SK-N-MC (cell line): ENCODE results near the gene SLC10A4.

Source experiments
- DNase-seq: peaks from one replicate; pipeline ENCODE4 v3.0.0-alpha.2; 2011; ENCODE audit warnings: low read depth, low spot score
- H3K27ac ChIP-seq: fragments of 200-600 bp; sonication (generic); 2 replicates; pipeline ENCODE4 v1.5.1; 2016; ENCODE audit warnings: mixed run types
- H3K36me3 ChIP-seq: fragments of 200-600 bp; sonication (generic); 2 replicates; pipeline ENCODE4 v1.6.1; 2017; ENCODE audit warnings: antibody characterized with exemption, low read length, mixed read lengths; ENCODE audit not compliant: insufficient read depth
- H3K4me3 ChIP-seq: fragments of 200-600 bp; sonication (generic); 2 replicates; pipeline ENCODE4 v1.5.1; 2016
- H3K9ac ChIP-seq: fragments of 200-600 bp; sonication (generic); 2 replicates; pipeline ENCODE4 v1.8.0; 2017; ENCODE audit warnings: mixed run types, mixed read lengths; ENCODE audit not compliant: insufficient read length
- H3K9me3 ChIP-seq: fragments of 200-600 bp; sonication (generic); 2 replicates; pipeline ENCODE4 v1.6.1; 2017; ENCODE audit warnings: low read depth, mild to moderate bottlenecking, antibody characterized with exemption, low read length, moderate library complexity, mixed read lengths
- EZH2 ChIP-seq: fragments of 200-600 bp; sonication (generic); IDR thresholded peaks from one replicate; pipeline ENCODE4 v1.6.1; 2017; ENCODE audit warnings: antibody characterized with exemption
- FOXP2 ChIP-seq: optimal IDR thresholded peaks from 2 replicates; pipeline ENCODE3; 2011; ENCODE audit warnings: mild to moderate bottlenecking, moderate library complexity; ENCODE audit not compliant: insufficient read depth; ENCODE audit errors: extremely low read length, control extremely low read depth
- POLR2AphosphoS5 ChIP-seq: IDR thresholded peaks from 2 replicates; pipeline ENCODE4 v1.6.1; 2012; ENCODE audit warnings: mild to moderate bottlenecking, low read depth, low read length, borderline replicate concordance

SLC10A4 gene

DNA sequence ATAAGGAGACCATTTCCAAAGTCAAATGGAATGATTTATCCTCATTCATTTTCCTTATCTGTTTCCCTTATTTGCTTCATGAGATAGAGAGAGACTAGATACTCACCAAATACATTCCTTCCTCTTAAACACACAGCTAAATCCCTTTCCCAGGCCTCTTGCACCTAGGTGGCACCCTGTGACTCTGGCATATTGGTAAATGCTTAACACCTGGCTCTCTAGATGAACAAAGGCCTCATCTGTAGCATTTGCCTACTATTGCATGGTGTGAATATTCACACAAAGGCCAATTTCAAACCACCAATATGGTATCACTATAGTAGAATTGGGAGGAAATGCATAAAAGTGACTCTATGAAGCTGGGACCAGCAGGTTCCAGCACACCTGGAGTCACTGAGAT, 22.1 kb upstream of the SLC10A4 start:
- no peak for DNase-seq
- Histone ChIP-seq H3K4me3 (no peak overlapping the region), H3K27ac (no peak overlapping the region), H3K9me3 (no peaks in the 10 kb centered on the region), H3K9ac (no peak overlapping the region), H3K36me3 (no peaks in the 10 kb centered on the region)
- TF ChIP-seq POLR2AphosphoS5 (no peak), FOXP2 (no peak)

DNA sequence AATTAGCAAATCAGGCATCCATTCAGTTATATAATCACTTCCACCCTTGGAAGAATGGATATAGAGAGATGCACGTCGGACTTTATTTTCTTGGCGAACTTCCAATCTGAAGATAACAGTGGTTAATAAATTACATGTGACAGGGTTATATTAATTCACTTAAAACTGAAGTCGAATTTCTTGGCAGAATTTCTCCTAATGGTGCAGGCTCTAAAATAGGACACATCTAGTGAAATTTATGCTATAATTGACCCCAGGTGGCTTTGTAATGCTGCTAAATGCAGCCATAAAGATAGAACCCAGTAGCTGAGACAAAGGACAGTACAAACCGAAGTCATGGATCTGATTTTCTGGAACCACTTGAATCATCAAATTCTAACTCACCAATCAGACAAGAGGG, 20.8 kb upstream of the SLC10A4 start:
- peak; percentile 18 for DNase-seq
- TF ChIP-seq POLR2AphosphoS5 (no peak), EZH2 (no peak), FOXP2 (no peak)
- peak overlapping the region; percentile 34; the same call in 1 of the 2 replicates for H3K27ac ChIP-seq

DNA sequence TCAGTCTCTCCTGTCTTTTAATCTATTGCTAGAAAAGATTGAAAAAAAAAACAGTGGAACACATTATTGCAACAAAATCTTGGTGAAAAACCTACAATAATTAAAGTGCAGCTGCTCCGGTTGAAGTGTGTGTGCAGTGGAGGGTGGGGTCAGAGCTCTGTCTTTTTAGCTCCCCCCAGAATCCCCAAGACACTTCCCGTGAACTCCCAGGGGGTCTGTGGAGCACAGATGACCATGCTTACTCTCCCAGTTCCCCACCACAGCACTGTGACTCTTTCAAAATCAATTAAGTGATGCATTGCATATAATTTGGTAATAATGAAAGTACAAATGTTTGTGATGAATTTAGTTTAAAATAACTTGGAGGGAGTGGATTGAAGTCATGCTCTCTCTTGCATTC, 15.7 kb upstream of the SLC10A4 start:
- TF ChIP-seq FOXP2 (no peak), EZH2 (no peak), POLR2AphosphoS5 (no peak)
- Histone ChIP-seq H3K9me3 (no peaks in the 10 kb centered on the region), H3K36me3 (no peaks in the 10 kb centered on the region), H3K4me3 (no peak overlapping the region), H3K9ac (no peak overlapping the region), H3K27ac (no peak overlapping the region)
- no peak for DNase-seq

More for the DNA sequence above, 20.8 kb upstream of the SLC10A4 start:
- Histone ChIP-seq H3K4me3 (peak overlapping the region; percentile 10; the same call in 1 of the 2 replicates), H3K36me3 (no peaks in the 10 kb centered on the region), H3K9me3 (no peaks in the 10 kb centered on the region), H3K9ac (no peak overlapping the region)

DNA sequence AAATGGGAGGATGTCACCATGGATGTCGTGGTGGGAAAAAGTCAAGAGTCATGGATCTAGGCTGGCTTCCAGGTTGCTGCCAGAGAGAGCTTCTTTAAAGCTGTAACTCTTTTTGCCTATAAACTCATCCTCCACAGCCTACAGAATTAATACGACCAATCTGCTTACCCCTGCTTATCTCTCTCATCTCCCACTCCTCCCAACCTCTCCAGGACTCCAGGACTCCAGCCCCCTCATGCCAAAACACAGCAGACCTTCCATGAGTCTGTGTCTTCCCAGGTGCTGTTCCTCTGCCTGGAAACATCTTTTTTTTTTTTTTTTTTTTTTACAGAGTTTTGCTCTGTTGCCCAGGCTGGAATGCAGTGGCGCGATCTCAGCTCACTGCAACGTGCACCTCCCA, 15.3 kb upstream of the SLC10A4 start:
- Histone ChIP-seq H3K4me3 (no peak overlapping the region), H3K9ac (no peak overlapping the region), H3K9me3 (no peaks in the 10 kb centered on the region), H3K36me3 (no peaks in the 10 kb centered on the region), H3K27ac (no peak overlapping the region)
- no peak for DNase-seq
- no peak for TF ChIP-seq EZH2
- no peak for TF ChIP-seq FOXP2
- TF ChIP-seq POLR2AphosphoS5, result no peak

DNA sequence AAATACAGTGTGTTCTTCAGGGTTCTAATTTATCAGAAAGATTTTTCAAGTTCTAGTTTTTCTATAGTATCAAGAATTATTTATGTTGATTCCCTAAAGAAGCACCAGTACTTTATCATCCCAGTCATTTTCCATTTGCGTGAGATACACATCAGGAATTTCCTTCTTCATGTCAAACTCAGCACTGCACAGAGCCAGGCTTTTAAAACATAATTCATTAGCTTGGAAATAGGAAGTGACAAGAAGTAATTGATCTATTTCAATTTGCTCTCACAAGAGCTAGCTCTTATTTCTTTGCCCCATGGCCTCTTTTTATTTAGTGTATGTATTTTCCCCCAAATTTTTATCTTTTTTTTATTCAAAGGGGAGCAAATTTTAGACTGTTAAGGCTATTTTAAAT, 13.0 kb upstream of the SLC10A4 start:
- no peak overlapping the region for H3K27ac ChIP-seq
- no peak overlapping the region for H3K9ac ChIP-seq
- DNase-seq, result no peak
- H3K9me3 ChIP-seq, result no peaks in the 10 kb centered on the region
- TF ChIP-seq EZH2 (no peak), FOXP2 (no peak), POLR2AphosphoS5 (no peak)
- H3K36me3 ChIP-seq, result no peaks in the 10 kb centered on the region
- H3K4me3 ChIP-seq, result no peak overlapping the region

DNA sequence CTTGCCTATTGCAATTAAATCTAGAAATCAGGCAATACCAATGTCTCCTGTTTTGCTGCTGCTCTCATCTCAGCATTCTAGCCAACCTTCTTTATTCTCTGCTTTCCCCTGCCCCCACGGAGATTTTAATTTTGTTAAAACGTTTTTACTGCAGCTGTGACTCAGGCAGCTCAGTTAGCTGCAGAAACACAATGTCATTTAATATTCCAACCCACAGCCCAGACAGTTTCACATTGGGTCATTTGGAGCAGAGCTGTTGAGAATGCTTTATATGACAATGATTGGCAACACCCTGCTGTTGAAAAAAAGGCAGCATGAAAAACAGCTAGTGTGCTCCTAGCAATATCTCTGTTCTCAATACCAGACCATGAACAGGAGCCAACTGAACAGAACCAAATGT, 12.6 kb upstream of the SLC10A4 start:
- DNase-seq, result no peak
- Histone ChIP-seq H3K36me3 (no peaks in the 10 kb centered on the region), H3K9ac (no peak overlapping the region), H3K4me3 (no peak overlapping the region), H3K27ac (no peak overlapping the region), H3K9me3 (no peaks in the 10 kb centered on the region)
- TF ChIP-seq FOXP2 (no peak), POLR2AphosphoS5 (no peak), EZH2 (no peak)

DNA sequence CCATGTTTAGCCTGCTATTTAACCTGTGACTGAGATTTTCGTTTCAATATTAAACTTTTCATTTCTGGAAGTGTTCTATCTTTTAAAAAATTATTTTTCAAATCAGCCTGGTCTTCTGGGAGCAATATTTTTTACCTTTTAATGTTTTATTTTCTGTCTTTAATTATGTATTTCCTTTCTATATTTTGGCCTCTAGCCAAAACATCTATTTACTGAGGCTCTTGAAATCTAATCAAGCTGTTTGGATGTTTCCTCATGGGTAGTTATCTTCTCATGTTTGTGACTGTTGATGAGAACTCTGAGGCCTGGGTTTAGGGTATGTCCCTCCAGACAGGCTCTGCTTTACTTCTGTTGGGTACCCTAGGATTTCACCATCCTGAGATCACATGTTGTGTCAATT, 10.3 kb upstream of the SLC10A4 start:
- Histone ChIP-seq H3K9me3 (no peaks in the 10 kb centered on the region), H3K36me3 (no peaks in the 10 kb centered on the region), H3K4me3 (no peak overlapping the region), H3K9ac (no peak overlapping the region), H3K27ac (no peak overlapping the region)
- no peak for DNase-seq
- TF ChIP-seq FOXP2 (no peak), POLR2AphosphoS5 (no peak)

DNA sequence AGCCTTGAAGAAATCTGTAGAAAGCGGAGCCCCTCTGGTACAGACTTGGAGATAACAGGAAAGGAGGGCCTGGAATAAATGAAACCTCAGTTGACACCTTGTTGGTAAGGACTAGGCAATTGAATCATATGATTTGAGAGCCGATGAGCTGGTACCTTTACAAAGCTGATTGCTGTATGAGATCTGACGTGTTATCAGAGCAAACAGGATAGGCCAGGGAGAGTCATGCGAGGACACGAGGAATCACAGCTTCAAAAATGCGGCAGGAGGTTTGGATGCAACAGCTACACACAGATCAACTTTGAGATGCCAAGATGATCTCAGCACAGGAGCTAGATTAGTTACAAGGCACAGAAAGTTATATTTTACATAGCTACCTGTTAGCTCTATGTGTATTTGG, 7.4 kb upstream of the SLC10A4 start:
- H3K9me3 ChIP-seq, result no peaks in the 10 kb centered on the region
- TF ChIP-seq FOXP2 (no peak), EZH2 (no peak), POLR2AphosphoS5 (no peak)
- no peak overlapping the region for H3K9ac ChIP-seq
- no peak for DNase-seq
- H3K36me3 ChIP-seq, result no peaks in the 10 kb centered on the region
- H3K27ac ChIP-seq, result no peak overlapping the region
- H3K4me3 ChIP-seq, result no peak overlapping the region

DNA sequence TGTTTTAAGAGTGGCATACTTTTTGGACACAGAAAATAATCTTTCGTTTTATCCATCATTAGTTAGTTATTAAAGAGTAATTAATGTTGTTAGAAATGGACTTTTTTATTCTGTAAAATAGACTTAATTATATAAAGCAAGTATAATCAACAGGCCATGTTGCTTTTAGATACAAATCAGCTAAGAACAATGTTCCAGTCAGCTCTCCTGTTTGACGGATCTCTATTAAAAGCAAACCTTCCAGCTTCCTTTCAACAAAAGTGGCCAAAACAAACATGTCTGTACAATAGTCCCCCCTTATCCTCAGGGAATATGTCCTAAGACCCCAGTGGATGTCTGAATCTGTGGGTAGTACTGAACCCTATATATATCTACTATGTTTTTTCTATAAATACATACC, 4.9 kb upstream of the SLC10A4 start:
- TF ChIP-seq POLR2AphosphoS5, result no peak
- TF ChIP-seq FOXP2, result no peak
- TF ChIP-seq EZH2, result no peak
- Histone ChIP-seq H3K9me3 (no peaks in the 10 kb centered on the region), H3K36me3 (no peaks in the 10 kb centered on the region), H3K27ac (no peak overlapping the region), H3K4me3 (no peak overlapping the region), H3K9ac (no peak overlapping the region)
- DNase-seq, result no peak
